Testis (tissue), 3 donors: ENCODE measurements around the gene HECTD4. TPM values are rescaled to one million over a fixed set of nuclear protein-coding genes. Genes with fewer than 3 reads are reported as not detected.

Source experiments
- DNase-seq: peaks from one replicate; pipeline ENCODE4 v3.0.0-alpha.2; 2019
- H3K27ac ChIP-seq, 2 donors: fragments of 200-600 bp; sonication (generic); one replicate each; pipeline ENCODE4 v1.5.1; 2019
- H3K27me3 ChIP-seq: fragments of 200-600 bp; sonication (generic); one replicate; pipeline ENCODE4 v1.5.1; 2019
- H3K36me3 ChIP-seq: fragments of 200-600 bp; sonication (generic); one replicate; pipeline ENCODE4 v1.5.1; 2017; ENCODE audit warnings: low read depth; ENCODE audit errors: missing control alignments
- H3K4me1 ChIP-seq: fragments of 200-600 bp; sonication (generic); one replicate; pipeline ENCODE4 v1.5.1; 2019
- H3K4me3 ChIP-seq, 2 donors: fragments of 200-600 bp; sonication (generic); one replicate each; pipeline ENCODE4 v1.5.1; 2017 to 2019
- H3K9me3 ChIP-seq: fragments of 200-600 bp; sonication (generic); one replicate; pipeline ENCODE4 v1.5.1; 2017
- POLR2A ChIP-seq: fragments of 450-650 bp; IDR thresholded peaks from one replicate; pipeline ENCODE4 v1.6.1; 2017; ENCODE audit warnings: antibody characterized with exemption, mild to moderate bottlenecking, moderate library complexity
- WGBS, 2 donors: methylation state at CpG; one replicate each; pipeline ENCODE4 v1.1.5; 2018; 5-methylcytosine and 5-hydroxymethylcytosine counted together
- intact Hi-C: fragments of 100-400 bp; cut with DNase I; formaldehyde crosslinking; loops from one replicate; pipeline ENCODE4 v1.15.1; 2023; ENCODE audit warnings: low total_unique reads
- polyA plus RNA-seq: library from polyadenylated mRNA; stranded (reverse); fragments of 350-450 nt; fragmentation: Illumina TruSeq; extraction: RNeasy Lipid Tissue Mini Kit (QIAGEN cat#74804); gene quantifications from one replicate; pipeline ENCODE4 v1.2.3, GENCODE V29; 2014; ENCODE audit warnings: low read depth, low replicate concordance; ENCODE audit not compliant: insufficient read depth
- total RNA-seq, 2 donors: library from RNA; depleted of rRNA; stranded (reverse); fragments of >200 nt; gene quantifications; one replicate each; pipeline ENCODE4 v1.2.3, GENCODE V29; 2016
- TF ChIP-seq, protein P1 (sequence below), 3 experiments: fragments of 450-650 bp in 2 of 3; fragments of 200-600 bp in 1 of 3; sonication (generic) in 1 of 3; IDR thresholded peaks; one replicate each; pipeline ENCODE4 v1.5.1; 2016 to 2019; ENCODE audit warnings: antibody characterized with exemption in 3 of 3, mild to moderate bottlenecking in 2 of 3, moderate library complexity in 1 of 3

Gene HECTD4
- total and polyA plus RNA-seq, 3 donors from 2014 or later: 49.6 to 91.8 (median 68.8) TPM

DNA sequence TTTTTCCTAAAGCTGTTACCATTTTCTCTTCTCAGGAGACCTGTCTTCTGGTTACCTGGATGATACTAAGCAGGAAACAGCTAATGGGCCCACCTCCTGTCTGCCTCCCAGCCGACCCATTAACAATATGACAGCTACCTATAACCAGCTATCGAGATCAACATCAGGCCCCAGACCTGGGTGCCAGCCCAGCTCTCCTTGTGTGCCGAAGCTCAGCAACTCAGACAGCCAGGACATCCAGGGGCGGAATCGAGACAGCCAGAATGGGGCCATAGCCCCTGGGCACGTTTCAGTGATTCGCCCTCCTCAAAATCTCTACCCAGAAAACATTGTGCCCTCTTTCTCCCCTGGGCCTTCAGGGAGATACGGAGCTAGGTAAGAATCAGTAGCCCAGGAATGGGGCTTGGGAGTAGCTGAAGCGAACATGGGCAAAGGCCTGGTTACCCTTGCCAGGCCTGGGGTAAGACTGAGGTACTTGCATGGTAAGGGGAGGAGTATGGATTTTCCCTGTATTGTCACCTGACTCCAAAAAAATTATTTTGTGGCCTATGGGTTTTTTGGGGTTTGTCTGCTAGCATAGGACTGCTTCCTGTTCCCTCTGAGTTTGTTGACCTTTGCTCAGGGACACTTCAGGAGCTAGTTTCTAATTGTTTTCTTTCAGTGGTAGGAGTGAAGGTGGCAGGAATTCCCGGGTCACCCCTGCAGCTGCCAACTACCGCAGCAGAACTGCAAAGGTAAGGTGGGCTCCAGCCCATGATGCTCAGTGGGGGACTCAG lies 230.3 kb downstream of the HECTD4 start:
- intact Hi-C loops: no loop called here
- DNase-seq: peak; percentile 11
- no peaks in the 10 kb centered on the region for H3K27me3 ChIP-seq
- 94 to 95% methylated on average over 9 to 11 of the region's 11 CpGs for WGBS, 2 donors
- H3K27ac ChIP-seq: no peak overlapping the region
- TF ChIP-seq POLR2A: no peak
- TF ChIP-seq, protein P1, sequence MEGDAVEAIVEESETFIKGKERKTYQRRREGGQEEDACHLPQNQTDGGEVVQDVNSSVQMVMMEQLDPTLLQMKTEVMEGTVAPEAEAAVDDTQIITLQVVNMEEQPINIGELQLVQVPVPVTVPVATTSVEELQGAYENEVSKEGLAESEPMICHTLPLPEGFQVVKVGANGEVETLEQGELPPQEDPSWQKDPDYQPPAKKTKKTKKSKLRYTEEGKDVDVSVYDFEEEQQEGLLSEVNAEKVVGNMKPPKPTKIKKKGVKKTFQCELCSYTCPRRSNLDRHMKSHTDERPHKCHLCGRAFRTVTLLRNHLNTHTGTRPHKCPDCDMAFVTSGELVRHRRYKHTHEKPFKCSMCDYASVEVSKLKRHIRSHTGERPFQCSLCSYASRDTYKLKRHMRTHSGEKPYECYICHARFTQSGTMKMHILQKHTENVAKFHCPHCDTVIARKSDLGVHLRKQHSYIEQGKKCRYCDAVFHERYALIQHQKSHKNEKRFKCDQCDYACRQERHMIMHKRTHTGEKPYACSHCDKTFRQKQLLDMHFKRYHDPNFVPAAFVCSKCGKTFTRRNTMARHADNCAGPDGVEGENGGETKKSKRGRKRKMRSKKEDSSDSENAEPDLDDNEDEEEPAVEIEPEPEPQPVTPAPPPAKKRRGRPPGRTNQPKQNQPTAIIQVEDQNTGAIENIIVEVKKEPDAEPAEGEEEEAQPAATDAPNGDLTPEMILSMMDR (IDR thresholded peaks at IDR 0.05): no peak
- H3K4me1 ChIP-seq: no peaks in the 10 kb centered on the region
- H3K36me3 ChIP-seq: no peaks in the 10 kb centered on the region
- no peak overlapping the region for H3K4me3 ChIP-seq
- H3K9me3 ChIP-seq: no peaks in the 10 kb centered on the region

DNA sequence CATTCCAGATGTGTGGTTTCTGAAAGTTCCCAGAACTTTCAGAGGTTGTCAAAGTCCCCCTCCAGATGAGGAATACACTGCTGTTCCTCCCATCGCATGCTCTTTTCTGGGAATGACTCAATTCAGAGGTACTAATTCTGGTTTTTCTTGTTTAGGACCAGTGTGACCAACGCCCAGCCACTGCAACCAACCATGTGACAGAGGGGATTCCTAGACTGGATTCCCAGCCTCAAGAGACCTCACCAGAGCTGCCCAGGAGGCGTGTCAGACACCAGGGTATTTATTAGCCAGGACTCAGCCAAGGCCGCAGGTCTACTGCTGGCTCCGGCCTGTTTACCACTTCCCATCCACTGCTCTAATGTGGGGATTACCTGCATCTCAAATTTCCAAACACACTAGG lies 232.6 kb downstream of the HECTD4 start:
- intact Hi-C loops: no loop called here
- H3K4me3 ChIP-seq: no peak overlapping the region
- 94 to 96% methylated on average over 5 of the region's 5 CpGs for WGBS, 2 donors
- H3K36me3 ChIP-seq: no peaks in the 10 kb centered on the region
- H3K4me1 ChIP-seq: no peaks in the 10 kb centered on the region
- no peaks in the 10 kb centered on the region for H3K9me3 ChIP-seq
- H3K27me3 ChIP-seq: no peaks in the 10 kb centered on the region
- H3K27ac ChIP-seq: no peak overlapping the region
- peak; percentile 3 for DNase-seq
- TF ChIP-seq, protein P1 (IDR thresholded peaks at IDR 0.05): no peak

- Histone ChIP-seq H3K36me3 (no peaks in the 10 kb centered on the region), H3K9me3 (no peaks in the 10 kb centered on the region), H3K4me1 (no peaks in the 10 kb centered on the region), H3K27ac (no peak overlapping the region), H3K4me3 (no peak overlapping the region), H3K27me3 (no peaks in the 10 kb centered on the region)
- WGBS, 2 donors: 79 to 95% methylated on average over 1 to 3 of the region's 3 CpGs
- intact Hi-C loops: no loop called here
- TF ChIP-seq, protein P1 (IDR thresholded peaks at IDR 0.05): no peak
- TF ChIP-seq POLR2A: no peak
- no peak for DNase-seq
Observed at GRCh38 chr12:112148031-112148513, 234.2 kb downstream of the HECTD4 start.

- Histone ChIP-seq H3K9me3 (no peaks in the 10 kb centered on the region), H3K27me3 (no peaks in the 10 kb centered on the region), H3K36me3 (no peaks in the 10 kb centered on the region), H3K4me1 (no peaks in the 10 kb centered on the region), H3K27ac (no peak overlapping the region), H3K4me3 (no peak overlapping the region)
- TF ChIP-seq, protein P1 (IDR thresholded peaks at IDR 0.05): no peak
- no peak for TF ChIP-seq POLR2A
- intact Hi-C loops: no loop called here
- no peak for DNase-seq
- WGBS, 2 donors: 93 to 100% methylated on average over 1 of the region's 1 CpG
Observed at GRCh38 chr12:112146123-112146522, 236.1 kb downstream of the HECTD4 start.

DNA sequence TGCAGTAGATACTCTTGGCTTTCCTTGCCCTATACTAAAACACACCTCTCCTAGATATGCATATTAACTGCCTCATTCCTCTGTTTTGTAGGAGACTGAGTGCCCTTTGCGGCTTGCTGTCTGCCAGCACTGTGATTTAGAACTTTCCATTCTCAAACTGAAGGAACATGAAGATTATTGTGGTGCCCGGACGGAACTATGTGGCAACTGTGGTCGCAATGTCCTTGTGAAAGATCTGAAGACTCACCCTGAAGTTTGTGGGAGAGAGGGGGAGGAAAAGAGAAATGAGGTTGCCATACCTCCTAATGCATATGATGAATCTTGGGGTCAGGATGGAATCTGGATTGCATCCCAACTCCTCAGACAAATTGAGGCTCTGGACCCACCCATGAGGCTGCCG lies 241.5 kb downstream of the HECTD4 start:
- intact Hi-C loops: no loop called here
- TF ChIP-seq POLR2A: no peak
- TF ChIP-seq, protein P1 (IDR thresholded peaks at IDR 0.05): no peak
- H3K27me3 ChIP-seq: no peaks in the 10 kb centered on the region
- WGBS, 2 donors: 68 to 80% methylated on average over 4 to 5 of the region's 5 CpGs
- H3K9me3 ChIP-seq: no peaks in the 10 kb centered on the region
- DNase-seq: no peak
- H3K27ac ChIP-seq: no peak overlapping the region
- no peaks in the 10 kb centered on the region for H3K36me3 ChIP-seq
- H3K4me1 ChIP-seq: no peaks in the 10 kb centered on the region
- no peak overlapping the region for H3K4me3 ChIP-seq
